ENCODE measurements around the gene C1QTNF2.

The C1QTNF2 gene

DNA sequence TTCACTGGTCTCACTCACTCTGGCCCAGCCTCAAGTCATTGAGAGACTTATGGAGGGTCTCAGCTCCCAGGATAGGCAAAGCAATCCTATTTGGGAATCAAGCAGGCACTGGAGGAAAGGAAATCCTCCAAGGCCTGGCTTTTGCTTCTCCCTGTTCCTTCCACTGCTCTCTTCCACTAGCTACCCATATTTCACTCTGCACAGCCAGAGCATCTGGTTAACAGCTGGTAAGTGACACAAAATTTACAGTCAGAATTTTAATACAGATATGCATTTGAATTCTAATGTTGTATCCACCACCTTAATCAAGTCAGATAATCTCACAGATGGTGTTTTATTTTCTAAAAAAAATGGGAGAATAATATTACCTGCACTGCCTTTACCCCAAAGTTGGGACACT, 868 bp upstream of the C1QTNF2 start:
- DNase-seq = no peak

DNA sequence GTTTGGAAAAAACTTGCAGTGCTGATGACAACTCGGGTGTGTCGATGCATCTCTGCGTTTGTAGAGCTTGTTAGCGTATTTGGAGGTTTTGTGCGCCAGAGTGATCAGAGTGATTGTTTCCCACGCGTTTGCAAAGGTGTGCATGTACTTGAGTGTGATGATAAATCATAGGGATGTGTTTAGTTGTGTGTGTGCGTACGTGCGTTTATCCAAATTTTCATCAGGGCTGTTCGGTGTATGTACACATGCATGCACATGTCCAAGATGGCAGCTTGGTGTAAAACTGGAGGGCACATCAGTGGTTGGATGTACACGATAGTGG, 248 bp upstream of the C1QTNF2 start:
- DNase-seq = no peak

GRCh38 chr5:160367885-160368284, 2.5 kb downstream of the C1QTNF2 start:
- no peak for DNase-seq

- DNase-seq = no peak
Observed at GRCh38 chr5:160367261-160367660, 3.2 kb downstream of the C1QTNF2 start.

GRCh38 chr5:160366230-160366629, 4.2 kb downstream of the C1QTNF2 start:
- no peak for DNase-seq

DNA sequence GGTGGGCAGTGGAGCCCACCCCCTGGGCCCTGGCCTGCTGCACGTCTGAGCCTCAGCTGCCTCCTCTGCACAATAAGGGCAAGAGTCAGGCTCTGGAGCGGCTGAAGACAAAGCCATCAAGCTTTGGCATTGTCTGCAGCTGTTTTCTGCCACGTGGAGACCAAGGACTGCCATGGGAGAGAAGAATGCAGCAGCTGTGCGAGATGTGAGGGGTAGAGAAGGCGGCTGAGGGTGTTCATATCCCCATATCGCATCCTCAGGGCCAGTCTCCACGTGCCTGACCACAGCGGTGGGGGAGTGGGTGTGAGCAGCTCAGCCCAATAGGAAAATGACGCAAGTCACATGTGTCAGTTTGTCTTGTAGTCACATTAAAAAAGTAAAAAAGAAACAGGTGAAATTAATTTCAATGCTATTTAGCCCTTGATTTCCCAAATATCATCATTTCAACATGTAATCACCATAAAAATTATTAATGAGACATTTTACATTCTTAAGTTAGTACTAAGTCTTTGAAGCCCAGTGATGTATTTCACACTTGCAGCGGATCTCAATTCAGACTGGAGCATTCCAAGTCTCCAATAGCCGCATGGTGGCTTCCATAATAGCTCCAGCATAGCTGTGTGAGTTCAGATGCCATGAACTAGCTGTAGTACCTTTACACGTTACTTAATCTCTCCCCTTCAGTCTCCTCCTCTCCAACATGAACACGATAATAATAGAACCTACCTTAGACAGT, 6.6 kb downstream of the C1QTNF2 start:
- no peak for DNase-seq

GRCh38 chr5:160363211-160363610, 7.2 kb downstream of the C1QTNF2 start:
- no peak for DNase-seq

- DNase-seq = no peak
Observed at GRCh38 chr5:160361624-160362228, 8.7 kb downstream of the C1QTNF2 start.

DNA sequence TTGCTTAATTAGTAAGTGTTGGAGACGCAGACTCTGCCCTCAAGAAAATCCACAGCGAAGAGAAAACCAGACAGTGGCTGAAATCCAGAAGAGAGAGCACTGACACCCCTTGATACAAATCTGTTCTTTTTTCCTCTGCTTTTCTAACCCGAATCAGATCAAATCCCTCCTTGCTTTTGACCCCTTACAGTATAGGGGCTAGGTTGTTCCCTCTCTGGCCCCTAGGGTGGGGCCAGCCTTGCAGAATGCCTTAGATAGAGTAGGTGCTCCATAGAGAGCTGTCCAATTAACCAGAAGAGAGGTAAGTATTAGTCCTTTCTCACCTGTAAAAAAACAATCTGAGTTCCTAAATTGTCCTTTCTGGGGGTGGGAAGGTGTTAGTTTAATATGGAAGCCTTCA, 10.1 kb downstream of the C1QTNF2 start:
- no peak for DNase-seq

GRCh38 chr5:160359816-160360215, 10.6 kb downstream of the C1QTNF2 start:
- DNase-seq = no peak

GRCh38 chr5:160359242-160359641, 11.2 kb downstream of the C1QTNF2 start:
- DNase-seq = no peak

DNA sequence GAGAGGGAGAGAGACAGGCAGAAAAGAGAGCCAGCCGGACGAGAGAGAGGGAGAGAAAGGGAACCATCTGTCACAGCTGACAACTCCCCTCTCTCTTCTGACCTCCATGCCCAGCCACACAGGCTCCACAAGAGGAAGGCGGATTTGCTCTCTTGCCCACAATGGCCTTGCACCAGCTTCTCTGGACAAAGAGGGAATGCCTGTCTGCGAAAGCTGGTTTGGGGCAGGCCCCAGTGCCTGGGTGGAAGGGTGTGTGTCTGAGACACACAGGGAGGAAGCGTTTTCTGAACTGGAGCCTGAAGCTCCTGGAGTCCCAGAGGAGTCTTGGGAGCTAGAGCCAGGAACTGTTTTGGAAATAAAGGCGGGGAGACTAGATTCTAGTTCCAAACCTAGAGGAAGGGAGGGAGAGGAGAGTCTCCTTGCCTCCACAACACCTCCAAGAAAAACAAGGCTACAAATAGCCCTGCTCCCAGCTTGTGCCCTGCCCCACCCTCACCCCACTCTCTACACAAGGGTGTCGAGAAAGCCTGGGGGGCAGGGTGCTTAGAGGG, 12.5 kb downstream of the C1QTNF2 start:
- DNase-seq = no peak

DNA sequence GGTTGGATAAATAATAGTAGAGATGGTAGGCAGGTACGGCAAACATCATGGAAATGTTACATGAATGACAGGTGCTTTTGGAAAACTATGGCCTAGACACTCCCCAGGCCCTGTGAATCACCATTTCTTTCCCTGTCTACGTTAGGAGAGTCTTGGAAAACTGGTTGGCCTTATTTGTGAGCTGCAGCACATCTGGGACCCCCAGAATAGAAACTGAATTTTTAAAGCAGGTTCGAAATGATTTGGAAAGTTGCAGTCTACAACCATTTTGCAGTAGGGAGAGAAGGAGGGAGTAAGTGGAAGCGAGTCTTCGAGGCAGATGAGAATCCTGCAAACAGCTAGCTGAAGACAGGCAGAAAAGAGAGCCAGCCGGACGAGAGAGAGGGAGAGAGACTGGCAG, 13.0 kb downstream of the C1QTNF2 start:
- DNase-seq = no peak

GRCh38 chr5:160356550-160357347, 13.7 kb downstream of the C1QTNF2 start:
- DNase-seq = no peak

DNA sequence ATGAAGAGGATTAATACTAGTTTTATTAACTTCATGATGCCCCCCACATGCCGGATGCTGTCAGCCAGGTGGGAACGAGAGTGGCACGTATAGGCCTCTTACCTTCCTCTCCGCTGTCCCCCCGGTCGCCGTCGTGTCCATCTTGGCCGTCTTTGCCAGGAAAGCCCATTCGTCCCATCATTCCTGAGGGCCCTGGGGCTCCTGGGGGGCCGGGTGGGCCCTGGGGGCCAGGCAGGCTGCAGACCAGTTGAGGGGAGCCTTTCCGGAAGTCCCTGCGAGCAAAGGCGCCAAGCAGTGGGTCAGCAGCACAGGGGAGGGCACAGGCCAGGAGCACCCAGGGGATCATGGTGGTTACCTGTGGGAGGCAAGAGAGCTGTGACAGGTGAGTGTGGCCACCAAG, 15.8 kb downstream of the C1QTNF2 start:
- no peak for DNase-seq

- DNase-seq = no peak
Observed at GRCh38 chr5:160353379-160353778, 17.0 kb downstream of the C1QTNF2 start.

GRCh38 chr5:160352308-160352707, 18.1 kb downstream of the C1QTNF2 start:
- no peak for DNase-seq

- DNase-seq = no peak
Observed at GRCh38 chr5:160349935-160350303, 20.5 kb downstream of the C1QTNF2 start.

DNA sequence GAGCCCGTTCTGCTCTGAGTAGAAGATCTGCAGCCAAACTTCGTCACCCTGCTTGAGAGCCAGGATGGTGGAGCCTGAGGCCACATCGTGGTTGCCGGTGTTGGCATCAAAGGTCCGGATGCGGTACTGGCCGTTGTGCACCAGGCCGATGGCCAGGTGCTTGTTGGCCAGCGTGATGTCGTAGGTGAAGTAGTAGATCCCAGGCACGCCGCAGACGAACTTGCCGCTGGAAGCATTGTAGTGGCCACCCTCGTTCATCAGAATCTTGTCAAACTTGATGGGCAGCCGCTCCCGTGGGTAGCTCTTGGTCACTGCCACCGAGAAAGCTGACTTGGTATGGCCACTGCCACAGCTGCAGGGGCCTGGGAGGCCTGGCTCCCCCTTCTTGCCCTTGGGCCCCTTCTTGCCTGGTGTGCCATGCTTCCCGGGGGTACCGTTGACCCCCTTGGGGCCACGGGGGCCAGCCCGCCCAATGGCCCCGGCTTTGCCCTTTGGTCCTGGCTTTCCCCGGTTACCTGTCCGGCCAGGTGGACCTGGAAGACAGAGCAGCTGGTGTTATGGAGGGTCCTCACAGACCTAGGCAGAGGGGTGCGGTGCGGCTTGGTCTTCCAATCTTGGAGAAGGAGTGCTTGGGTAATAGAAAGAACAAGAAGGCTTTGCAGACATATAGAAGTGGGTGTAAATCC, 21.0 kb downstream of the C1QTNF2 start:
- DNase-seq = no peak

- no peak for DNase-seq
Observed at GRCh38 chr5:160348080-160348479, 22.3 kb downstream of the C1QTNF2 start.

DNA sequence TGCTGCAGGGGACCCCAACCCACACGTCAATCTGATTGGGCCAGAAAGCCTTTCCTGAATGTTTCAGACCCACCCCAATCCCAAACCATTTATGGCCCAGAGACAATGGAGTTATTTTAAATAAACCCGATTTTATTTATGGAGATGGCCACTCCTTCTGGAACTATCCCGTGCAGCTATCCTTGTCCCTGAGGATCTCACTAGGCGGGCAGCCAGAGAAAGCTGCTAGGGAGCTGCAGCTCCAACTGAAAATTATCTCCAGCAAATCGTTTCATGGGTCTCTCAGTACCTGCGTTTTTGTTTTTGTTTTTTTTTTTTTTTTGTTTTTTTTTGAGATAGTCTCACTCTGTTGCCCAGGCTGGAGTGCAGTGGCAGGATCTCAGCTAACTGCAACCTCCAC, 23.0 kb downstream of the C1QTNF2 start:
- no peak for DNase-seq

DNA sequence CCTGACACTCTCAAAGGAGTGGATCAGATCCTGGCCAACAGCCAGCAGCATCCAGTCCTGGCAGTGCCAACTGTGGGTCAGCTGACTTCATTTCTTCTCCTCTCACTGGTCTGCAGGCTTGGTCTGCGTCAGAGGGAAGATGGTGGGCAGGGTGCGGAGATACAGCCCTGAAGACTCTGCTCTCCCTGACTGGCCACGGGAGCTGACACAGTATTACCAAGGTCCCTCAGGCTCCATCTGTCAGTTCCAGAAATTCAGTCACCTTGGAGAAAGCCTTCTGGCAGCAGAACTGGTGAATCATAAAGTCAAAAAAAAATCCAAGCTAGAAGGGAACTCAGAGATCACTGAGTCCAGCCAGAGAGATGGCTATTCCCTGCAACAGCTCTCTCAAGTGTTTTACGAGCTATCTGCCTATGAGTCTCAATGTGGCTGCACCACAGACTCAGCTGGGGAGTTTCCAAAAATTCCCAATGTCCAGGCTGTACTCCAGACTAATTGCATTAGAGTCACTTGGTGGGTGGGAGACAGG, 27.9 kb downstream of the C1QTNF2 start:
- no peak for DNase-seq

DNA sequence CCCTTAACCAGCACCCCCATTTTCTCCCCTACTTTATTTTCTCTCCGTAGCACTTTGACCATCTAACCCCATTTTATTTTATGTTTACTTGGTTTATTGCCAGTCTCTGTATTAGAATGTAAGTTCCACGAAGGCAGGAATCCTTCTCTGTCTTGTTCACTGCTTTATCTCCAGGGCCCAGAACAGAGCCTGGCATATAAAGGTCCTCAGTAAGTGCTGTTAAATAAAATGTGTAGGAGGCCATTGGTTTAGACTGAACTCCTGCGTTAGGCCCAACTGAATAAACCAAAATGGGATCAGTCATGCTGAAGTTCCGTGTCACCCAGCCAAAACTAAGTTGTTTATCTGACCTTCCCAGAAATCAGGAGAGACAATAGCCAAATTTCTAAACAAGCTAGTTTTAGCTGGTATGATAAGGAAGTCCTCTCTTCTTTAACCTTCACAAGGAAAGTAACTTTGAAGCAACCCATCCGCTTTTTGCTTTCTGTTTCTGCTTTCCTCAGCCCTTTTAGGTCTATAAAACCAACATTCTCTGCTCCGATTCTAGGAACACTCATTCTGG, 29.0 kb downstream of the C1QTNF2 start:
- no peak for DNase-seq
